Measurements from ENCODE around the gene ABCA7. TPM values are rescaled to one million over a fixed set of nuclear protein-coding genes. Genes with fewer than 3 reads are reported as not detected.

The ABCA7 gene
- total and polyA plus RNA-seq, 2 of the 13 experiments (the other 11 are each of a cell fraction or from before 2014, with no cell fraction given), result 4.4 to 32.4 TPM

GRCh38 chr19:1063909-1064660, 24.2 kb downstream of the ABCA7 start:
- Histone ChIP-seq H4K20me1 (ENCODE audit: insufficient read depth, low read length) (no peaks in the 10 kb centered on the region), H3K36me3 (replicated peaks in 1 of 2; ENCODE audit: control insufficient read depth in 1 of 2, insufficient read depth in 2 of 2, low read length in 2 of 2) (no peaks in the 10 kb centered on the region), H3K27me3 (ENCODE audit: control insufficient read depth in 1 of 2, insufficient read depth in 2 of 2, low read length in 2 of 2) (no peaks in the 10 kb centered on the region), H3K4me3 (replicated peaks in 1 of 3; ENCODE audit: insufficient read depth in 1 of 3, low read depth in 2 of 3, low read length in 3 of 3) (peak overlapping the region in 1 of 3 experiments; percentile 78; a peak in 1 of 6 replicates), H3K9me3 (ENCODE audit: low read length) (no peaks in the 10 kb centered on the region), H3K79me2 (ENCODE audit: insufficient read depth, low read length) (no peaks in the 10 kb centered on the region), H3K4me1 (ENCODE audit: insufficient read depth, low read length) (peaks cover 37% of the 10 kb centered on the region), H3K27ac (ENCODE audit: extremely low read length, insufficient read depth, low read length) (no peak overlapping the region), H2AFZ (ENCODE audit: low read length) (no peak overlapping the region), H3K9ac (ENCODE audit: insufficient read depth, low read depth, low read length) (no peak overlapping the region), H3K4me2 (ENCODE audit: low read depth, low read length) (peak overlapping the region; percentile 86; the same call in 1 of the 2 replicates)
- DNase-seq (ENCODE audit: low spot score) (no peak), FAIRE-seq (no peak), ATAC-seq (no peak)
- ChIA-PET CTCF (ENCODE audit: low intra/inter-chr PET ratio, low total read pairs) (no interaction called here), POLR2A (interaction anchor here (0.6 to 2.0 kb wide), 8 partner anchors 12 to 43 kb away, joined by 3 to 10 read pairs (median 4); partner anchors contain the start of genes ABCA7 and RNU6-2)
- in situ Hi-C loops (cut with HindIII; ENCODE audit: extremely low pct_ligation_motif_present, low pct_unique_long_range_greater_than_20kb), result no loop called here
- 85% methylated on average over 34 of the region's 37 CpGs for WGBS (ENCODE audit: low lambda C conversion rate)
- BruUV-seq (replicated peaks), result no TSS peak
- intact Hi-C loops (cut with micrococcal nuclease; ENCODE audit: unreplicated experiment), result no loop called here
- TF ChIP-seq RBFOX2 (IDR thresholded peaks at IDR 0.05; ENCODE audit: low read depth, low read length) (0 out of 2 replicates have a peak, but pooled peaks have one; percentile 29), CENPBD1 (CRISPR knock-in tag; IDR thresholded peaks at IDR 0.05; ENCODE audit: borderline replicate concordance, low read depth) (no peak), ARNTL (CRISPR knock-in tag; IDR thresholded peaks at IDR 0.05) (no peak), ATF7-NPFF (CRISPR knock-in tag; IDR thresholded peaks at IDR 0.05; ENCODE audit: low read depth) (no peak), ZNF839 (CRISPR knock-in tag; IDR thresholded peaks at IDR 0.05; ENCODE audit: borderline replicate concordance) (no peak), ZNF205 (CRISPR knock-in tag; IDR thresholded peaks at IDR 0.05) (no peak), CHCHD3 (CRISPR knock-in tag; IDR thresholded peaks at IDR 0.05) (no peak), HNF4G (IDR thresholded peaks at IDR 0.05; ENCODE audit: borderline replicate concordance, low read depth, low read length) (no peak), HNF4G (CRISPR knock-in tag; IDR thresholded peaks at IDR 0.05; ENCODE audit: borderline replicate concordance, low read depth) (no peak), AGO1 (IDR thresholded peaks at IDR 0.05; ENCODE audit: low read depth, low read length, poor library complexity, severe bottlenecking) (peak; percentile 59), IKZF4 (CRISPR knock-in tag; IDR thresholded peaks at IDR 0.05; ENCODE audit: borderline replicate concordance, low read depth, not compliant biosample characterization) (no peak), ZBTB33 (CRISPR knock-in tag; IDR thresholded peaks at IDR 0.05) (peak; percentile 57), POLR2A (IDR thresholded peaks at IDR 0.05; ENCODE audit: insufficient read depth in 1 of 2, low read depth in 2 of 2, low read length in 2 of 2) (peak in 1 of 2 experiments; percentile 50; a peak in 2 of 4 replicates), NCOA1 (CRISPR knock-in tag; IDR thresholded peaks at IDR 0.05) (no peak), ZBTB1 (CRISPR knock-in tag; IDR thresholded peaks at IDR 0.05; ENCODE audit: borderline replicate concordance) (no peak), TAF15 (IDR thresholded peaks at IDR 0.05; ENCODE audit: low read depth, low read length, poor library complexity, severe bottlenecking) (no peak), AGO2 (optimal IDR thresholded peaks at IDR 0.05; ENCODE audit: low read depth, low read length) (no peak), ZNF253 (CRISPR knock-in tag; IDR thresholded peaks at IDR 0.05; ENCODE audit: borderline replicate concordance) (no peak), STAT6 (CRISPR knock-in tag; IDR thresholded peaks at IDR 0.05; ENCODE audit: borderline replicate concordance) (no peak), CBFB (CRISPR knock-in tag; IDR thresholded peaks at IDR 0.05) (no peak)

Data from HepG2 (cell line).